ENCODE results near the gene CCNY. TPM values are rescaled to one million over a fixed set of nuclear protein-coding genes. Genes with fewer than 3 reads are reported as not detected.

The CCNY gene
- total and polyA plus RNA-seq, 2 experiments from 2014 or later, result 51.5 to 55.8 TPM

DNA sequence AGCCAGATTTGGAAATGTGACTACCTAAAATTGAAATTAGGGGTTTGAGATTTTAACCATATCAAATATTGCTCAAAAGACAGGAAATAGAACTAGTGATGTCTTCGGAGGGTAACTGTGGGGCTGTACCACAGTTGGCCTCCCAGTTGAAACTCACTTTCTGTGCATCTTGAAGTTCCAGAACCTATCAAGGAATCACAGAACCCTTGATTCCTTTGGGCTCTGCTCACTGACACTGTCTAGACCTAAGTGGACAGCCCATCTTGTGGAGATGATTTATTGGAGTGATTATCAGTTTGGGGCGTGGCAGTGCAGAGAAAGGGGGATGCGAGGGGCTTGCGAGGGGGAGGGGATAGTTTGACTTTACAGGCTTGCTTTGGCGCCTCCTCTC lies 134.6 kb downstream of the CCNY start:
- Histone ChIP-seq H3K9me2 (replicated peaks; ENCODE audit: insufficient read depth) (no peaks in the 10 kb centered on the region), H2AFZ (no peak overlapping the region), H3K9me3 (ENCODE audit: low read depth) (no peaks in the 10 kb centered on the region), H3K4me2 (no peak overlapping the region), H3K27me3 (no peaks in the 10 kb centered on the region), H3K27ac (no peak overlapping the region), H3K79me2 (peaks cover 75% of the 10 kb centered on the region), H3K4me3 (no peak overlapping the region), H3K36me3 (replicated peaks; ENCODE audit: insufficient read depth, low read depth) (no peaks in the 10 kb centered on the region), H4K20me1 (ENCODE audit: insufficient read depth, poor library complexity, severe bottlenecking) (peaks cover 54% of the 10 kb centered on the region), H3K4me1 (ENCODE audit: insufficient read depth) (no peaks in the 10 kb centered on the region)
- DNase-seq (ENCODE audit: low spot score), result no peak
- no peak for TF ChIP-seq EZH2 (IDR thresholded peaks at IDR 0.05; ENCODE audit: borderline replicate concordance)
- no peak for TF ChIP-seq EZH2phosphoT487 (IDR thresholded peaks at IDR 0.05; ENCODE audit: low read depth, severe bottlenecking, unreplicated experiment)
- TF ChIP-seq, protein P1, sequence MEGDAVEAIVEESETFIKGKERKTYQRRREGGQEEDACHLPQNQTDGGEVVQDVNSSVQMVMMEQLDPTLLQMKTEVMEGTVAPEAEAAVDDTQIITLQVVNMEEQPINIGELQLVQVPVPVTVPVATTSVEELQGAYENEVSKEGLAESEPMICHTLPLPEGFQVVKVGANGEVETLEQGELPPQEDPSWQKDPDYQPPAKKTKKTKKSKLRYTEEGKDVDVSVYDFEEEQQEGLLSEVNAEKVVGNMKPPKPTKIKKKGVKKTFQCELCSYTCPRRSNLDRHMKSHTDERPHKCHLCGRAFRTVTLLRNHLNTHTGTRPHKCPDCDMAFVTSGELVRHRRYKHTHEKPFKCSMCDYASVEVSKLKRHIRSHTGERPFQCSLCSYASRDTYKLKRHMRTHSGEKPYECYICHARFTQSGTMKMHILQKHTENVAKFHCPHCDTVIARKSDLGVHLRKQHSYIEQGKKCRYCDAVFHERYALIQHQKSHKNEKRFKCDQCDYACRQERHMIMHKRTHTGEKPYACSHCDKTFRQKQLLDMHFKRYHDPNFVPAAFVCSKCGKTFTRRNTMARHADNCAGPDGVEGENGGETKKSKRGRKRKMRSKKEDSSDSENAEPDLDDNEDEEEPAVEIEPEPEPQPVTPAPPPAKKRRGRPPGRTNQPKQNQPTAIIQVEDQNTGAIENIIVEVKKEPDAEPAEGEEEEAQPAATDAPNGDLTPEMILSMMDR (IDR thresholded peaks at IDR 0.05; ENCODE audit: poor library complexity), result no peak
- 70% methylated on average over 5 of the region's 5 CpGs for WGBS (ENCODE audit: low lambda C conversion rate, missing lambda C conversion rate)

DNA sequence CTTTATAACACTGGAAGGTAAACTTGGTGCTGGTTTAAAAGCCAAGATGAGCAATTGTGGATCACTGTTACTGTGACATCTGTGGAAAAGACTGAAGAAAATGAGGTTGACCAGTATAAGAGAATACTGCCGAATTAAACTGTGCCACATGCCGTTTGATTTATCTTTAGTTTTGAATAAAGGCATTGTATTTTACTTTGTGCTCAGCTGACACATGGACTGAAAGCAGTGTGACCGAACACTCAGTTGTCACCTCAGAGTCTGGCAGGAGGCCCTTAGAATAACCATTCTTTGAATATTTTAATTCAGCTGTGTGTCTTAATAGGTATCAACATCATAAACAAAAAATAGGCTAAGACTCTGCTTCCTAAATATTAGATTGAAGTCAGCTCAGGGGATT lies 135.1 kb downstream of the CCNY start:
- TF ChIP-seq, protein P1 (IDR thresholded peaks at IDR 0.05; ENCODE audit: poor library complexity), result no peak
- TF ChIP-seq EZH2phosphoT487 (IDR thresholded peaks at IDR 0.05; ENCODE audit: low read depth, severe bottlenecking, unreplicated experiment) (no peak), EZH2 (IDR thresholded peaks at IDR 0.05; ENCODE audit: borderline replicate concordance) (no peak)
- H3K36me3 ChIP-seq (replicated peaks; ENCODE audit: insufficient read depth, low read depth), result no peaks in the 10 kb centered on the region
- no peaks in the 10 kb centered on the region for H3K4me1 ChIP-seq (ENCODE audit: insufficient read depth)
- H3K9me3 ChIP-seq (ENCODE audit: low read depth), result no peaks in the 10 kb centered on the region
- H3K27me3 ChIP-seq, result no peaks in the 10 kb centered on the region
- H3K27ac ChIP-seq, result no peak overlapping the region
- H3K9me2 ChIP-seq (replicated peaks; ENCODE audit: insufficient read depth), result no peaks in the 10 kb centered on the region
- H4K20me1 ChIP-seq (ENCODE audit: insufficient read depth, poor library complexity, severe bottlenecking), result peaks cover 49% of the 10 kb centered on the region
- WGBS (ENCODE audit: low lambda C conversion rate, missing lambda C conversion rate), result 81% methylated on average over 3 of the region's 3 CpGs
- H2AFZ ChIP-seq, result no peak overlapping the region
- H3K79me2 ChIP-seq, result peaks cover 70% of the 10 kb centered on the region
- no peak overlapping the region for H3K4me3 ChIP-seq
- no peak for DNase-seq (ENCODE audit: low spot score)
- H3K4me2 ChIP-seq, result no peak overlapping the region

DNA sequence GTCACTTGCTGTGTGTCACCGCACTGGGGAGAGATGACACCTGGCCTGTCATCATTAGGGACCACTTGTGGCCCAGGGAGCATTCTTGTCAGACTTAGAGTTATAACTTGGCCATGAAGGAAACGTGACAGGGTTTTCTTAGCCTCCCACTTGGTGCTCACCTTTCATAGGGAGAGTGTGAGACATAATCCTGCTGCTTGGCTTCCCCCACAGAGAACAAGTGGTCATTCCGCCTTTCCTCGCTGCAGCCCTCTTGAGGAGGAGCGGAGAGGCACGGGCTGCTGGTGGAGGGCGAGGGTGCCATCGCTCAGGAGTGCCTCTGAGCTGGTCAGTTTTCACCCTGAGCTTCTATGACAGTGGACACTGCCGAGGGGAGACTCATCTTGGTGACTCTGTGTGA lies 143.8 kb downstream of the CCNY start:
- Histone ChIP-seq H3K9me2 (replicated peaks; ENCODE audit: insufficient read depth) (no peaks in the 10 kb centered on the region), H3K4me3 (no peak overlapping the region), H4K20me1 (ENCODE audit: insufficient read depth, poor library complexity, severe bottlenecking) (peaks cover 7% of the 10 kb centered on the region), H3K79me2 (peaks cover 32% of the 10 kb centered on the region), H2AFZ (no peak overlapping the region), H3K27me3 (no peaks in the 10 kb centered on the region), H3K9me3 (ENCODE audit: low read depth) (no peaks in the 10 kb centered on the region), H3K4me2 (no peak overlapping the region), H3K4me1 (ENCODE audit: insufficient read depth) (peaks cover 3% of the 10 kb centered on the region), H3K36me3 (replicated peaks; ENCODE audit: insufficient read depth, low read depth) (peaks cover 4% of the 10 kb centered on the region), H3K27ac (no peak overlapping the region)
- 86% methylated on average over 9 of the region's 9 CpGs for WGBS (ENCODE audit: low lambda C conversion rate, missing lambda C conversion rate)
- DNase-seq (ENCODE audit: low spot score), result no peak
- TF ChIP-seq EZH2phosphoT487 (IDR thresholded peaks at IDR 0.05; ENCODE audit: low read depth, severe bottlenecking, unreplicated experiment), result no peak
- TF ChIP-seq, protein P1 (IDR thresholded peaks at IDR 0.05; ENCODE audit: poor library complexity), result no peak
- no peak for TF ChIP-seq EZH2 (IDR thresholded peaks at IDR 0.05; ENCODE audit: borderline replicate concordance)

DNA sequence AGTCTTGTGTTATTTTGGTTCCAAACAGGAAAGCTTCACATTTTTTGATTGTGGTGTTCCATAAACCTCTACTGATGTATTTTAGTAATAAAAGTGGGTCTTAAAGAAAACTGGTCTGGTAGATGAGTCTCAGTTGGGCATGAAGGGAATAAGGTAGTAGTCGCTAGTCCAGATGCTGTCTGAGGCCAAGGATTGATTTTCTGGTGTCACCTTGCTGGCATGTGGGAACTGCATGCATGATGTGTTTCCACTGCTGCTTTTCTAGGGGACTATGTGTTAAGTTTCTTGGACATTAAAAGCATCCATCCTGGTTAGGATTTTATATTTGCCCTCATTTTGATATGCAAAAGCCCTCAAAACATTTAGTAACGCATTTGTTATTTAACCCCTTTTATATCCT lies 145.1 kb downstream of the CCNY start:
- H3K9me2 ChIP-seq (replicated peaks; ENCODE audit: insufficient read depth), result no peaks in the 10 kb centered on the region
- TF ChIP-seq, protein P1 (IDR thresholded peaks at IDR 0.05; ENCODE audit: poor library complexity), result no peak
- TF ChIP-seq EZH2 (IDR thresholded peaks at IDR 0.05; ENCODE audit: borderline replicate concordance), result no peak
- no peak for TF ChIP-seq EZH2phosphoT487 (IDR thresholded peaks at IDR 0.05; ENCODE audit: low read depth, severe bottlenecking, unreplicated experiment)
- WGBS (ENCODE audit: low lambda C conversion rate, missing lambda C conversion rate), result 98% methylated on average over 2 of the region's 2 CpGs

More for the DNA sequence above, 145.1 kb downstream of the CCNY start:
- Histone ChIP-seq H3K79me2 (peaks cover 33% of the 10 kb centered on the region), H3K27ac (no peak overlapping the region), H3K4me1 (ENCODE audit: insufficient read depth) (peaks cover 3% of the 10 kb centered on the region), H2AFZ (no peak overlapping the region), H3K9me3 (ENCODE audit: low read depth) (no peaks in the 10 kb centered on the region), H4K20me1 (ENCODE audit: insufficient read depth, poor library complexity, severe bottlenecking) (peaks cover 7% of the 10 kb centered on the region), H3K4me3 (no peak overlapping the region), H3K4me2 (no peak overlapping the region), H3K27me3 (no peaks in the 10 kb centered on the region), H3K36me3 (replicated peaks; ENCODE audit: insufficient read depth, low read depth) (peaks cover 4% of the 10 kb centered on the region)
- DNase-seq (ENCODE audit: low spot score), result no peak

Data from hepatocyte (in vitro differentiated cells).